HEK293T (cell line): ENCODE data around the gene SMYD5.
A peak's percentile ranks its signal among the peaks of the same experiment; 100 is the strongest.
"Not testable (repeated sequence)": the region's sequence is repeated elsewhere in the genome, so short reads cannot be mapped to it uniquely, and the experiment has no call there.

Experiments used
- CTCF ChIA-PET: fragments of 350-600 bp; formaldehyde crosslinking; extraction: SDS; loops from one replicate; lab custom pipeline; 2021; ENCODE audit warnings: antibody characterized with exemption, inconsistent platforms; lab: Yijun Ruan, JAX
- POLR2A ChIA-PET: fragments of 350-600 bp; formaldehyde crosslinking; extraction: SDS; loops from one replicate; lab custom pipeline; 2020; ENCODE audit warnings: antibody characterized with exemption, inconsistent platforms; lab: Yijun Ruan, JAX
- DNase-seq: peaks from one replicate; pipeline ENCODE4 v3.0.0; 2012; ENCODE audit warnings: mixed read lengths; ENCODE audit errors: extremely low spot score
- ARNT ChIP-seq: fragments of 450-650 bp; IDR thresholded peaks from 2 replicates; pipeline ENCODE4 v1.6.1; 2017; ENCODE audit warnings: mild to moderate bottlenecking
- BHLHE40 ChIP-seq: fragments of 450-650 bp; IDR thresholded peaks from 2 replicates; pipeline ENCODE4 v1.6.1; 2016; ENCODE audit warnings: mild to moderate bottlenecking, moderate library complexity, borderline replicate concordance
- CTBP1 ChIP-seq: fragments of 450-650 bp; IDR thresholded peaks from 2 replicates; pipeline ENCODE4 v1.6.1; 2016; ENCODE audit warnings: borderline replicate concordance
- ELF4 ChIP-seq: fragments of 450-650 bp; IDR thresholded peaks from 2 replicates; pipeline ENCODE4 v1.6.1; 2017; ENCODE audit warnings: antibody characterized with exemption
- FOXA1 ChIP-seq: fragments of 450-650 bp; IDR thresholded peaks from 2 replicates; pipeline ENCODE4 v1.6.1; 2016; ENCODE audit warnings: mild to moderate bottlenecking
- FOXK2 ChIP-seq: fragments of 450-650 bp; IDR thresholded peaks from 2 replicates; pipeline ENCODE4 v1.6.1; 2016; ENCODE audit warnings: mild to moderate bottlenecking
- FOXM1 ChIP-seq: fragments of 450-650 bp; IDR thresholded peaks from 2 replicates; pipeline ENCODE4 v1.6.1; 2017; ENCODE audit warnings: mild to moderate bottlenecking, borderline replicate concordance
- HDGF ChIP-seq: fragments of 450-650 bp; IDR thresholded peaks from 2 replicates; pipeline ENCODE4 v1.6.1; 2017; ENCODE audit warnings: antibody characterized with exemption, borderline replicate concordance
- L3MBTL2 ChIP-seq: fragments of 450-650 bp; conservative IDR thresholded peaks from 2 replicates; pipeline ENCODE4 v1.6.1; 2016; ENCODE audit warnings: mild to moderate bottlenecking
- LEF1 ChIP-seq: fragments of 450-650 bp; IDR thresholded peaks from 2 replicates; pipeline ENCODE4 v1.6.1; 2017; ENCODE audit warnings: mild to moderate bottlenecking, borderline replicate concordance
- NFRKB ChIP-seq: fragments of 450-650 bp; IDR thresholded peaks from 2 replicates; pipeline ENCODE4 v1.6.1; 2016; ENCODE audit warnings: mild to moderate bottlenecking, moderate library complexity
- SP1 ChIP-seq: fragments of 450-650 bp; IDR thresholded peaks from 2 replicates; pipeline ENCODE4 v1.6.1; 2017
- SUZ12 ChIP-seq: fragments of 450-650 bp; IDR thresholded peaks from 2 replicates; pipeline ENCODE4 v1.6.1; 2016; ENCODE audit warnings: mild to moderate bottlenecking
- TARDBP ChIP-seq: fragments of 450-650 bp; IDR thresholded peaks from 2 replicates; pipeline ENCODE4 v1.6.1; 2016
- ZNF384 ChIP-seq: fragments of 450-650 bp; IDR thresholded peaks from 2 replicates; pipeline ENCODE4 v1.6.1; 2016
- TF ChIP-seq, protein P1 (sequence below): fragments of 450-650 bp; IDR thresholded peaks from 2 replicates; pipeline ENCODE4 v1.6.1; 2016

The SMYD5 gene

DNA sequence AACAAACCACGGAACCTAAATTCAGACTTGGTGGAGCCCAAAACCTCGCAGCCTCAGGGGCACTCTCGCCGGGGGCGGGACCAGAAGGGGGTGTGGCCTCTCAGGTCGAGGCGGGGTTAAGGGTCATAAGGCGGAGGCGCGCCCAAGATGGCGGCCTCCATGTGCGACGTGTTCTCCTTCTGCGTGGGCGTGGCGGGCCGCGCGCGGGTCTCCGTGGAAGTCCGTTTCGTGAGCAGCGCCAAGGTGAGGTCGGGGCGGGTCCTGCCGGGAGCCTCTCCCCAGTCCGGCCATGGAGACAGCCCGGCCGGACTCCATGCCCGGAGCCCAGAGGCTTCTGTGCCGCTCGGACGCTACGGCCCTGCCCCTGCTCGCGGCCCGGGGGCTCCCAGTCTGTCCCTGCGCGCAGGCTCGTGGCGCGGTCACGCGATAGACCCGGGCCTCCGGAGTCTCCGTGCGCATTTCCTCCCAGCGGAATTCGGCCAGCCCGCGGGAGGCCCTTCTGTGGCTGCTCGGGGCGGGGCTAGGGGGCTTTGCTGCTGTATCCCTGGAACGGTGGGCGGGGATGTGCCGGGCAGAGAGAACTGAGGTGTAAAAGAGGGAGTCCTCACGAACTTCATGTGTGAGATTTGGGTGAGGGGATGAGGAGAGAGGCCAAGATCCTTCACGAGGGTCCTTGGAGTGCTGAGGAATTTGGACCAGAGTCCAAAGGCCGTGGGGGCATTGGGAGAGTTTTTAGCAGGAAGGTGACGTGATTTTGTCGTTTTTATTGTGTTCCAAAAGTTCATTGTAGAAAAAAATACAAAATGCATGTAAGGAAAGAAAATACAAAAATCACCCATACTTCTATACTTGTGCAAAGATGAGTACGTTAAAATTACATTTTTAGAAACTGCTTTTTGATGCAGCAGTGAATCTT is at the start of gene SMYD5:
TSS of gene SMYD5 (plus strand) at position 126 of the 916 bp plus-strand sequence. CDS start at position 148, 22 bp downstream.
- peak; percentile 91 for DNase-seq
- peak; percentile 48; the same call in 1 of the 2 replicates for TF ChIP-seq LEF1
- TF ChIP-seq FOXK2 = no peak
- 0 out of 2 replicates have a peak, but pooled peaks have one; percentile 29 for TF ChIP-seq SP1
- POLR2A ChIA-PET = interaction anchor here (0.7 to 7.5 kb wide), 3 partner anchors 20 to 37 kb away, joined by 3 to 53 read pairs (median 38); partner anchors contain the start of genes CCT7 and PRADC1
- CTCF ChIA-PET = interaction anchor here (0.9 to 2.2 kb wide), 2 partner anchors 19 kb away, joined by 3 to 6 read pairs; partner anchors contain the start of gene PRADC1

DNA sequence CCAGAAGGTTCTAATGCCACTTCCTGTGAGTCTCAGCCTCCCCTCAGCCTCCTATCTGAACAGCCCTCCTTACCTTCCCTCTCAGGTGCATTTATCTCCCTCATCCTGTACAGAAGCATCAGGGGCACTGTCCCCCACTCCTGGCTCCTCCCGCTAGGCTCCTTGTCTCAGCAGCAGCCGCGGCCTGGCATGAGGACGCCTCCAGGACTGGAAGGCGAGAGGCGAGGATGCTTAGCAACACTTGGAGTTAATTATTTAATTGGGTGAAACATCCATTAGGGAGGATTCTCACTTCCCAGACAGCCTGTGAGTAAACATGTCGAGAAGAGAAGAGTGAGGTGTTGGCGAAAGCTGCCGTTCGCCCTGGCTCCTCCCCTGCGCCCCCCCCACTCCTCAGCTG is 48.1 kb upstream of the SMYD5 start:
- DNase-seq, POLR2A ChIA-PET, CTCF ChIA-PET: not testable (repeated sequence)

DNA sequence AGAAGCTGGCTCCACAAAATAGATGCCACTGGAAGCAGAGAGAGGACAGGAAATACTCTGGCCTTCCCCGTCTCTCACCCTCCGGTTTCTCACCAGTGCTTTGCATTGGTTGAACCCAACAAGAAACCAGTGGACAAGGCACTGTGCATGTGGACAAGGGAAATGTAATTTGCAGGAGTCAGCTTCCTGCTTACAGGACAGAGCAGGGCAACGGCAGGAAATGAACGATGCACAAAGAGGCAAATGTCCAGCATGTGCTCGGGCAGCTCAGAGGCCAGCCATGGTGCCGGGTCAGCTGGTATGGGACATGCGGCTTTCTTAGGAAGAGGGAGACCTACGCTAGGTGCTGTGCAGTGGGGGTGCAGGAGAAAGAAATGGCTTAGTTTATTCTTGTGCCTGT is 47.2 kb upstream of the SMYD5 start:
- CTCF ChIA-PET = not testable (repeated sequence)

DNA sequence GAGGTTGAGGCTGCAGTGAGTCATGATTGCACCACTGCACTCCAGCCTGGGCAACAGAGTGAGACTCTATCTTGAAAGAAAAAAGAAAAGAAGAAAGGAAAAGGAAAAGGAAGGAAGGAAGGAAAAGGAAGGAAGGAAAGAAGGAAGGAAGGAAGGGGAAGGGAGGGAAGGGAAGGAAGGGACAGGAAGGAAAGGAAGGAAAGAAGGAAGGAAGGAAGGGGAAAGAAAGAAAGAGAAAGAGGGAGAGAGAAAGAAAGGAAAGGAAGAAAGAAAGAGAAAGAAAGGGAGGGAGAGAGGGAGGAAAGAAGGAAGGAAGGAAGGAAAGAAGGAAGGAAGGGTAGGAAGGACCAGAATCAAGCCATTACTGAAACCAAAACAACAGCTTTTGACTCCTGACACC is 45.7 kb upstream of the SMYD5 start:
- DNase-seq, CTCF ChIA-PET, POLR2A ChIA-PET: not testable (repeated sequence)

More for the DNA sequence above, 47.2 kb upstream of the SMYD5 start:
- POLR2A ChIA-PET, DNase-seq: not testable (repeated sequence)

DNA sequence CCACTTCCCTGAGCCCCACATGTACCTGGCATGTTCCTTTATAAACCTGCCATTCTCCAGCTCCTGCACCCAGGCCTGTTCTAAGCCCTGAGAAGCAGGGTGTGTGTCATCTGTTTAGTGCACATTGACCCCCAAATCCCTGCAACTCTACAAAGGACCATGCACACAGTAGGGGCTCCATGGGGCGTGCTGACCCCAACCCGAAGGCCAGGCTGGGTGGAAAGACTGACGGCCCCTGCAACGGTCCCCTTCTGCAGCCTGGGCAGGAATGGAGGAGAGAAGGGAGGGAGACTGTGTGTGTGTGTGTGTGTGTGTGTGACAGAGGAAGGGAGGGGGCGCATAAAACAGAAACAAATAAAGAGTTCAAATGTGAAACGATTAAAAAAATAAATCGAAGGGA is 43.7 kb upstream of the SMYD5 start:
- POLR2A ChIA-PET, DNase-seq, CTCF ChIA-PET: not testable (repeated sequence)

DNA sequence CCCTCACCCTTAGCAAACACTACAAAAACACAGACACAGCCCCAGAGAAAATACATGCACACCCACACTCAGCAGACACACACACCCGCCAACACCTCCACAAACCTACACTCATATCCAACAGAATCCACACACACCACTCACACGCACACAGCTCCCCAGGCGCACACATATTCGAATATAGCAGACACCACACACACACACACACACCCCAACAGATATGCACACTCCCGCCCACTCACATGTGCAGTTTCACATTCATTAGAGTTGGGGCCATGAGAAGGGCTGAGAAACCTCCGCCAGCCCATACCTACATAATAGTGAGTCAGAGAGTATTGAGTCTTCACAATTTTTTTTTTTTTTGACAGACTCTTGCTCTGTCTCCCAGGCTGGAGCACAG is 41.1 kb upstream of the SMYD5 start:
- ChIA-PET POLR2A (no interaction called here), CTCF (no interaction called here)
- DNase-seq = no peak
- no peak for TF ChIP-seq LEF1
- no peak for TF ChIP-seq FOXM1
- TF ChIP-seq NFRKB = no peak
- no peak for TF ChIP-seq SP1
- no peak for TF ChIP-seq L3MBTL2
- TF ChIP-seq ZNF384 = no peak
- no peak for TF ChIP-seq ELF4
- no peak for TF ChIP-seq TARDBP
- no peak for TF ChIP-seq ARNT
- TF ChIP-seq, protein P1, sequence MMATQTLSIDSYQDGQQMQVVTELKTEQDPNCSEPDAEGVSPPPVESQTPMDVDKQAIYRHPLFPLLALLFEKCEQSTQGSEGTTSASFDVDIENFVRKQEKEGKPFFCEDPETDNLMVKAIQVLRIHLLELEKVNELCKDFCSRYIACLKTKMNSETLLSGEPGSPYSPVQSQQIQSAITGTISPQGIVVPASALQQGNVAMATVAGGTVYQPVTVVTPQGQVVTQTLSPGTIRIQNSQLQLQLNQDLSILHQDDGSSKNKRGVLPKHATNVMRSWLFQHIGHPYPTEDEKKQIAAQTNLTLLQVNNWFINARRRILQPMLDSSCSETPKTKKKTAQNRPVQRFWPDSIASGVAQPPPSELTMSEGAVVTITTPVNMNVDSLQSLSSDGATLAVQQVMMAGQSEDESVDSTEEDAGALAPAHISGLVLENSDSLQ = no peak
- no peak for TF ChIP-seq BHLHE40
- TF ChIP-seq HDGF = no peak
- TF ChIP-seq FOXK2 = no peak
- TF ChIP-seq CTBP1 = no peak
- TF ChIP-seq SUZ12 = no peak
- no peak for TF ChIP-seq FOXA1

DNA sequence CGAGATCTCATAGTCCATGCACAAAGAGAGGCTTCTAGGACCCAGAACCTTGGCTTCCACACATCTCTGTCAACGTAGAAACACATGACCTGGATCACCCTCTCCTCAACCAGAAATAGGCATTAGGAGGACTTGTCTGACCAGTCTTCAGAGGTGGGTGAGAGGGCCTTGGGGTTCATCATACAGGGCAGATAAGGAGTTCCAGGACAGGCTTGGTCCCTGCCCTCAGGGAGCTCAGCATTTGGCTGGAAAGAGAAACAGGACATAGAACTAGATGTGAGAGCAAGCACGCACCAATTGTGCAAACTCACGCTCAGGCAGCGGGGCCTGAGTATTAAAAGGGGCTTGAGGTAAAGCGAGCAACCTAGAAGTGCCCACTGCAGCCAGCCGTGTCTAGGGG is 40.3 kb upstream of the SMYD5 start:
- ChIA-PET POLR2A (no interaction called here), CTCF (no interaction called here)
- DNase-seq = no peak
- TF ChIP-seq BHLHE40 = no peak
- no peak for TF ChIP-seq NFRKB
- TF ChIP-seq L3MBTL2 = no peak
- TF ChIP-seq HDGF = no peak
- TF ChIP-seq CTBP1 = no peak
- TF ChIP-seq ZNF384 = no peak
- no peak for TF ChIP-seq FOXK2
- TF ChIP-seq SUZ12 = no peak
- TF ChIP-seq ARNT = no peak
- no peak for TF ChIP-seq ELF4
- TF ChIP-seq, protein P1 = no peak
- TF ChIP-seq FOXM1 = no peak
- no peak for TF ChIP-seq FOXA1
- no peak for TF ChIP-seq TARDBP
- TF ChIP-seq LEF1 = no peak

DNA sequence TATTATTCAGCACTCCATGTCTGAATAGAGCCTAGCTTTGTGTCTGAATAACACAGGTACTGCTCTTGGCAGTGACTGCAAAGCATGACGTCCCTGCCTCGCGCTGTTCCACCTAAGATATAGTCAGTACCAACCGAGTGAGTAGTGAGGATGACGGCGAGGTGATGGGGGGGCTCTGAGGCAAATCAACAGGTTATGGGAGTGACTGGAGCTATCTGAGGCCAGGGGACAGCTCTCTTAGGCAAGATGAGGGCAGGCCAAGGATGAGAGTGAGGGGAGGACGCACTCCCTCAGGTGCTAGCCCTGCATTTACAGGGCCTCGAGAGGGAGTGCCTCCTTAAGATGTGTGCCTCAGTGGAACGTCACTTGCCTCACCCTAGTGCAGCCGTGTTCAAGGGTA is 39.8 kb upstream of the SMYD5 start:
- TF ChIP-seq FOXM1 (no peak), L3MBTL2 (no peak), LEF1 (no peak), ZNF384 (no peak), HDGF (no peak)
- no peak for DNase-seq
- ChIA-PET CTCF (no interaction called here), POLR2A (no interaction called here)
